Stimulated activated naive CD8-positive, alpha-beta T cell treated with anti-CD3 and anti-CD28 coated beads, Interleukin-15, Interleukin-2, amounts not matched to agents 100 U/mL and 50 U/mL, for 24 hours (primary cell): ENCODE results near the gene IDUA.

ENCODE experiments used
- ATAC-seq: fragments of 150-1000 bp; cut with Tn5 transposase; one replicate; pipeline ENCODE4 v1.10.0; 2021
- DNase-seq: peaks from one replicate; pipeline ENCODE4 v3.0.0; 2021

Gene IDUA

DNA sequence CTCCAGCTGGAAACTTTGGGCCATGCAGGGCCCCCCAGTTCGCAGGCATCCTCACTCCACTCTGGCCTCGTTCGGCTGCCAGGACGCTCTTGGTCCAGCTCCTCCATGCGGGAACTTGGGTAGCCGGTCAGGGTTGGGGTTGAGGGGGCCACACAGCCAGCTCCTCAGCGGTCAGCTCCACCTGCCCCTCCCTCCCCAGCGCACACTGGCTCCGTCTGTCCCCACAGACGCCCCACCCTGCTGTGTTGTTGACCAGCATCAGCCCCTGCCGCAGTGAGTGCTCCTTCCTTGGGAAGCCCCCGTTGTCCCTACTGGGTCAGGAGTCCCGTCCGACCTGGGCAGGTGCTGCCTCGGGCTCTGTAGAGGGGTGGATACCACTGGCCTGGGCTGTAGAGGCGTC lies 30.4 kb downstream of the IDUA start:
- no peak for DNase-seq
- ATAC-seq, result no peak

DNA sequence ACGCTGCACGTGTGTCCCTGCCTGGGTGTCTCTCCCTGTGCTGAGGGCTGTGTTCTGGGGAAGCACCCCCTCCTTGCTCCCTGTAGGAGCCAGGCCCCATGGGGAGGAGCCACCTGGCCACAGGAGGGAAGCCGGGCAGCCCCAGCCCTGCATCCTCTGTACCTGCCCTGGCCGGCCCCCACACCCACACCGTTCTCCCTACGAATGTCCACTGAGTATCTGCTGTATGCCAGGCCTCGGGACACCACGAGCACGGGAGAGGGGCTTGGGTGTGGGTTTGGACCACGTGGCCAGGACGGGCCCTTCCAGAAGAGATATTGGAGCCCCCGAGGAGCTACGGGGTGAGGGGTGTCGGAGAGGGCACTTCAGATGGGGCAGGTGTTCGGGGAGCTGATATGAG lies 30.9 kb downstream of the IDUA start:
- ATAC-seq (no peak), DNase-seq (no peak)

- ATAC-seq, result no peak
- no peak for DNase-seq
Measured at GRCh38 chr4:1018147-1019020, 31.5 kb downstream of the IDUA start.

- ATAC-seq (no peak), DNase-seq (no peak)
Measured at GRCh38 chr4:1019320-1019719, 32.5 kb downstream of the IDUA start.

GRCh38 chr4:1019729-1020470 lies 33.1 kb downstream of the IDUA start:
- DNase-seq (no peak), ATAC-seq (peak; percentile 7)

GRCh38 chr4:1021386-1022050 lies 34.7 kb downstream of the IDUA start:
- ATAC-seq (no peak), DNase-seq (no peak)

DNA sequence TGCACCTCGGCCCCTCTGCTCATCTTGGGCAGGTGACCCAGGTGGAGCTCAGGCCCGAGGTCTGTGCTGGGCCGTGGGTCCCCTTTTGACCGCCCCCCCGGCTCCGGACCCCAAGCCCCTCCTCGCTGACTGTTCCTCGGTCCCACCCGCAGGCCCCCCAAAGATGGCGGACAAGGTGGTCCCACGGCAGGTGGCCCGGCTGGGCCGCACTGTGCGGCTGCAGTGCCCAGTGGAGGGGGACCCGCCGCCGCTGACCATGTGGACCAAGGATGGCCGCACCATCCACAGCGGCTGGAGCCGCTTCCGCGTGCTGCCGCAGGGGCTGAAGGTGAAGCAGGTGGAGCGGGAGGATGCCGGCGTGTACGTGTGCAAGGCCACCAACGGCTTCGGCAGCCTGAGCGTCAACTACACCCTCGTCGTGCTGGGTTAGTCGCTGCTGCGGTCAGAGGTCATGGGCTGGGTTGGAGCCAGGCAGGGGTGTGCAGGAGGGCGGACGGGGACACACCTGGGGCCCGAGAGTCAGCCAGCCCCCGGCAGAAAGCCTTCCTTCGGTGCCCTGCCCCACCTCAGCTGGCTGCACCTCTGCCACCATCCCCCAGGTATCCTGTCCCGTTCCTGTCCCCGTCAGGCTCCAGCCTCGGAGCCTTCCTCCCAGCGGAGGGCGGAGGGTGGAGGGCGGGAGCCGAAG lies 35.4 kb downstream of the IDUA start:
- no peak for DNase-seq

DNA sequence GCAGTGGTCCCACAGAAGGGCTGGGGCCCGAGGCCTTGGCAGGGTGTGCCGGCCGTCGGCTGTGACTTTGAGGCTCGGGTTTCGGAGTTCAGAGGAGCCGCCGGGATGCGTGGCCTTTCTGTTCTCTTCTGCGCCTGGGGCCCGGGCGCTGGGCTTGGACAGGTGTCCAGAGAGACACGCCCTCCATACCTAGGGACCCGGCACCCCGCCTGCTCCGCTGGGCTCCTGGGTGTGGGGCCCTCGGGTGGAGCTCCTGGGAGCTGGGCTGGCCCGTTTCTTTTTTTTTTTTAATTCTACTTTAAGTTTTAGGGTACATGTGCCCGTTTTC lies 35.9 kb downstream of the IDUA start:
- ATAC-seq, result no peak

More for the DNA sequence above, 35.4 kb downstream of the IDUA start:
- no peak for ATAC-seq

DNA sequence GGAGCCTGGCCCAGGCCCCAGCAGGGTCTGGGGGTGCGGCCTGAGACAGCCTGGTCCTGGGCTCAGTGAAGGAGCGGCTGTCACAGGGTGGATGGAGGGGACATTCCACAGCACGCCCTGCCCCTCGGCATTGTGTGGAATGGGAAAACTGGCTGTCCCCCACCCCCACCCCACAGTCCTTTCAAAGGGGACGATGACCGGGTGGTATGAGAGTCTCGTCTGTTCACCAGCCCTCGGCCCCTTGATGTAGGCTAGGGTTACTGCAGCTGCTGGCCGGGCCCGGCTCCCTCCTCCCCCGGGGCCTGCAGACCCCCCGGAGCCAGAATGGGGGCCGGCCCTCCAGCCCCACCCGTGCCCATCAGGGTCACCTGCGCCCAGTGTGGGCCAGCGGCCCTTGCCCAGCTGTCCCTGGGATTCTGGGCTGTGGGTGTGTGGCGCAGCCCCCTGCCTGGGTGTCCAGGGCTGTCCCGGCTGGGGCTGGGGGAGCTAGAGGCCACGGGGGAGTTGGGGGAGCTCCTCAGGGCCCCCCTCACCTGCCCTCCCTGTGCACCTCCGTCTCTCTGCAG lies 36.3 kb downstream of the IDUA start:
- no peak for ATAC-seq
- no peak for DNase-seq

More for the DNA sequence above, 35.9 kb downstream of the IDUA start:
- no peak for DNase-seq

DNA sequence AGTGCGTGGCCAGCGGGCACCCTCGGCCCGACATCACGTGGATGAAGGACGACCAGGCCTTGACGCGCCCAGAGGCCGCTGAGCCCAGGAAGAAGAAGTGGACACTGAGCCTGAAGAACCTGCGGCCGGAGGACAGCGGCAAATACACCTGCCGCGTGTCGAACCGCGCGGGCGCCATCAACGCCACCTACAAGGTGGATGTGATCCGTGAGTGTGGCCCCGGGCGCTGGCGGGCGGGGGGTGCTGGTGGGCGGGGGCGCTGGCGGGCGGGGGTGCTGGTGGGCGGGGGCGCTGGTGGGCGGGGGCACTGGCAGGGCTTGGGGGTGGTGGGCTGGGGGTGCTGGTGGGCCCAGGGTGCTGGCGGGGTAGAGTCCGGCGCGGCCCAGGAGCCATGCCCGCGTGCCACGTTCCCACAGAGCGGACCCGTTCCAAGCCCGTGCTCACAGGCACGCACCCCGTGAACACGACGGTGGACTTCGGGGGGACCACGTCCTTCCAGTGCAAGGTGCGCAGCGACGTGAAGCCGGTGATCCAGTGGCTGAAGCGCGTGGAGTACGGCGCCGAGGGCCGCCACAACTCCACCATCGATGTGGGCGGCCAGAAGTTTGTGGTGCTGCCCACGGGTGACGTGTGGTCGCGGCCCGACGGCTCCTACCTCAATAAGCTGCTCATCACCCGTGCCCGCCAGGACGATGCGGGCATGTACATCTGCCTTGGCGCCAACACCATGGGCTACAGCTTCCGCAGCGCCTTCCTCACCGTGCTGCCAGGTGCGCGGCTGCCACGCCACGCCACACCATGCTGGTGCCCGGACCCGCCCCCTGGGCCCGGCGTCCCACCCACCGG lies 37.3 kb downstream of the IDUA start:
- DNase-seq (no peak), ATAC-seq (no peak)

- no peak for ATAC-seq
- no peak for DNase-seq
Measured at GRCh38 chr4:1024882-1025545, 38.2 kb downstream of the IDUA start.

DNA sequence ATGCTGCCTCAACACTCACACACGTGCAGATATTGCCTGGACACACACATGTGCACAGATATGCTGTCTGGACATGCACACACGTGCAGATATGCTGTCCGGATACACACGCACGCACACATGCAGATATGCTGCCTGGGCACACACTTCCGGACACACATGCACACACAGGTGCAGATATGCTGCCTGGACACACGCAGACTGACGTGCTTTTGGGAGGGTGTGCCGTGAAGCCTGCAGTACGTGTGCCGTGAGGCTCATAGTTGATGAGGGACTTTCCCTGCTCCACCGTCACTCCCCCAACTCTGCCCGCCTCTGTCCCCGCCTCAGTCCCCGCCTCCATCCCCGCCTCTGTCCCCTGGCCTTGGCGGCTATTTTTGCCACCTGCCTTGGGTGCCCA lies 39.3 kb downstream of the IDUA start:
- DNase-seq (peak; percentile 65), ATAC-seq (peak; percentile 63)

GRCh38 chr4:1027219-1027914 lies 40.5 kb downstream of the IDUA start:
- no peak for DNase-seq
- ATAC-seq, result no peak

- DNase-seq (no peak), ATAC-seq (no peak)
Measured at GRCh38 chr4:1027915-1028238, 41.0 kb downstream of the IDUA start.

- DNase-seq (no peak), ATAC-seq (no peak)
Measured at GRCh38 chr4:1028574-1029220, 41.9 kb downstream of the IDUA start.

DNA sequence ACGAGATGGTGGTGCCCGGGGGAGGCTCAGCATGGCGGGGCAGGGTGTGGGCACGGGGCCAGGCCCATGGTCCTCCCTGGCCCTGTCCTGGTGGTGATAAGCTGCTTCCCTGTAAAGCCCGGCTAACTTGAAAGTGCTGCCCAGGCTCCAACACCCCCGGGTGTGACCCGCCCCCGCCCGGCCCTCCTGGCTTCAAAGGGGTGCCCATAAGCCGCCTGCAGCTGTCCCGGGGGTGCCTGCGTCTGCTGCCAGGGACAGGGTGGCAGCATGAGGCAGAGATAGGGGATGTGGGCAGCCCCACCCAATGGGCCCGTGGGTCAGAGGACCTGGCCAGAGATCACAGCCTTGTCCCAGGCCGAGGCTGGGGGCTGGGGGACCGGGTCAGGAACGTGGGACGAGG lies 42.7 kb downstream of the IDUA start:
- DNase-seq (no peak), ATAC-seq (no peak)

GRCh38 chr4:1030031-1030430 lies 43.2 kb downstream of the IDUA start:
- DNase-seq (no peak), ATAC-seq (no peak)

DNA sequence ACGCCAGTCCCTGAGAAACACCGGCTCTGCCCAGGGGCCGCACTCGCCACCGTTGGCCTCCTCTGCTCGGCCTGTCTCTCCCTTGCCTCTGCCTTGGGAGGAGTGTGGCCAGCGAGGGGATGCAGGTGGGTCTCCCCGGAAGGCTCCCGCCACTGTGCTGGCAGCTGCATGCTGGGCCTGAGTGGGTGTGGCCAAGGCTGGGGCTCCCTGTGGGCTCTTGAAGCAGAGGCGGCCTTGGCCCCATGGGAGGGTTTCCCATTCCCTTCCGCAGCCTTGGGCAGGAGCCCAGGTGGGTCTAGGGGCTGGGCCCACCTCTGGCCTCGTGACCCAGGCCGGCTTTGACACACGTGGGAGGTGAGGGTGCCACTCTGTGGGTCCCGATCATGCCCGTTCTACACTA lies 43.7 kb downstream of the IDUA start:
- no peak for ATAC-seq
- DNase-seq, result no peak

DNA sequence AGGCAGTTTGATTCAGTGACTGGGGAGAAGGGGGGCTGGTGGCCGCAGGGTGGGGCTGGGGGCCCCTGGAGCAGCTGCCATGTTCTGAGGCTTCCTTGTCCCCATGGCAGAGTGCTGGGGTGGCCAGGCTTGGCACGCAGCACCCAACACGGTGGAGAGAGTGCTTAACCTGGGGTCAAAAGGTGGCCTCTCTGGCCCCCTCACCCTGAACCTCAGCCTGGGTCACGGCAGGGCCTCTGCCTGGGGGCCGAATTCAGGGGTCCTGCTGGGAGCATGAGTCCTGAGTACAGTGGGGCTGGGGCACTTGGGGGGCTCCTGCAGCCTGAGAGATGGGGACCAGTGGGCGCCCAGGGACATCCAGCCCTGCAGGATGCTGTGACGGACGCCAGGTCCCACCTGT lies 44.5 kb downstream of the IDUA start:
- no peak for ATAC-seq

More for the DNA sequence above, 44.5 kb downstream of the IDUA start:
- no peak for DNase-seq
